Trophoblast cell (in vitro differentiated cells and primary cell): ENCODE data around the gene DAGLB.

Source experiments
- DNase-seq, 2 donors: peaks; one replicate each; pipeline ENCODE4 v3.0.0-alpha.2; 2016
- H2AFZ ChIP-seq: 2 replicates; pipeline ENCODE4 v1.6.1; 2013; ENCODE audit warnings: low read length, moderate library complexity, mild to moderate bottlenecking; ENCODE audit not compliant: insufficient read depth, poor library complexity
- H2AK5ac ChIP-seq: 2 replicates; pipeline ENCODE4 v1.6.1; 2013; ENCODE audit warnings: mild to moderate bottlenecking, low read length
- H2BK120ac ChIP-seq: 2 replicates; pipeline ENCODE4 v1.6.1; 2013; ENCODE audit warnings: low read length, mild to moderate bottlenecking, moderate library complexity; ENCODE audit not compliant: insufficient read depth, poor library complexity
- H2BK12ac ChIP-seq: 2 replicates; pipeline ENCODE4 v1.6.1; 2013; ENCODE audit warnings: mild to moderate bottlenecking, low read length, moderate library complexity
- H2BK5ac ChIP-seq: 2 replicates; pipeline ENCODE4 v1.6.1; 2013; ENCODE audit warnings: low read length, low read depth, moderate library complexity, mild to moderate bottlenecking; ENCODE audit not compliant: poor library complexity
- H3K14ac ChIP-seq: 2 replicates; pipeline ENCODE4 v1.6.1; 2013; ENCODE audit warnings: mild to moderate bottlenecking, low read length
- H3K18ac ChIP-seq: 2 replicates; pipeline ENCODE4 v1.6.1; 2013; ENCODE audit warnings: mild to moderate bottlenecking, low read length
- H3K23ac ChIP-seq: 2 replicates; pipeline ENCODE4 v1.6.1; 2013; ENCODE audit warnings: low read length
- H3K27ac ChIP-seq: 2 replicates; pipeline ENCODE4 v1.5.1; 2013; ENCODE audit warnings: low read depth, mild to moderate bottlenecking, inconsistent platforms, low read length, moderate library complexity
- H3K27me3 ChIP-seq: 2 replicates; pipeline ENCODE4 v1.6.1; 2013; ENCODE audit warnings: inconsistent platforms, mild to moderate bottlenecking, low read length, moderate library complexity; ENCODE audit not compliant: insufficient read depth
- H3K36me3 ChIP-seq, 2 experiments: 1 replicate in 1 of 2; 2 replicates in 1 of 2; pipeline ENCODE4 v1.6.1; 2013; ENCODE audit warnings: low read length in 2 of 2, mild to moderate bottlenecking in 2 of 2, moderate library complexity in 1 of 2; ENCODE audit not compliant: insufficient read depth in 2 of 2, control insufficient read depth in 1 of 2
- H3K4ac ChIP-seq: 2 replicates; pipeline ENCODE4 v1.6.1; 2013; ENCODE audit warnings: low read depth, mild to moderate bottlenecking, low read length, moderate library complexity
- H3K4me1 ChIP-seq, 2 experiments: 1 replicate in 1 of 2; 2 replicates in 1 of 2; pipeline ENCODE4 v1.6.1; 2013; ENCODE audit warnings: low read length in 2 of 2, mild to moderate bottlenecking in 2 of 2, moderate library complexity in 1 of 2; ENCODE audit not compliant: insufficient read depth in 2 of 2, control insufficient read depth in 1 of 2
- H3K4me2 ChIP-seq: 2 replicates; pipeline ENCODE4 v1.6.1; 2013; ENCODE audit warnings: inconsistent platforms, mild to moderate bottlenecking, low read length, moderate library complexity
- H3K4me3 ChIP-seq: 2 replicates; pipeline ENCODE4 v1.5.1; 2013; ENCODE audit warnings: mild to moderate bottlenecking, low read depth, low read length, inconsistent platforms
- H3K79me1 ChIP-seq: one replicate; pipeline ENCODE4 v1.6.1; 2013; ENCODE audit warnings: low read length
- H3K79me2 ChIP-seq: 2 replicates; pipeline ENCODE4 v1.6.1; 2013; ENCODE audit warnings: low read length, mild to moderate bottlenecking; ENCODE audit not compliant: control insufficient read depth, insufficient read depth, poor library complexity
- H3K9ac ChIP-seq: 2 replicates; pipeline ENCODE4 v1.6.1; 2013; ENCODE audit warnings: mild to moderate bottlenecking, low read length
- H3K9me3 ChIP-seq: 2 replicates; pipeline ENCODE4 v1.6.1; 2013; ENCODE audit warnings: low read depth, mild to moderate bottlenecking, control low read depth, inconsistent platforms, low read length; ENCODE audit not compliant: insufficient read depth
- H4K12ac ChIP-seq: 2 replicates; pipeline ENCODE4 v1.6.1; 2013; ENCODE audit warnings: low read depth, mild to moderate bottlenecking, low read length, moderate library complexity
- H4K8ac ChIP-seq: 2 replicates; pipeline ENCODE4 v1.6.1; 2013; ENCODE audit warnings: low read depth, mild to moderate bottlenecking, low read length, moderate library complexity
- H4K91ac ChIP-seq: one replicate; pipeline ENCODE4 v1.6.1; 2013; ENCODE audit warnings: low read depth, mild to moderate bottlenecking, low read length, moderate library complexity
- WGBS: extraction: QIAGEN DNeasy Blood & Tissue Kit; methylation state at CpG from one replicate; pipeline ENCODE4 v1.1.7; 2013; ENCODE audit warnings: missing lambda C conversion rate; ENCODE audit not compliant: insufficient read length, insufficient coverage; ENCODE audit errors: extremely low coverage; 5-methylcytosine and 5-hydroxymethylcytosine counted together

The DAGLB gene

DNA sequence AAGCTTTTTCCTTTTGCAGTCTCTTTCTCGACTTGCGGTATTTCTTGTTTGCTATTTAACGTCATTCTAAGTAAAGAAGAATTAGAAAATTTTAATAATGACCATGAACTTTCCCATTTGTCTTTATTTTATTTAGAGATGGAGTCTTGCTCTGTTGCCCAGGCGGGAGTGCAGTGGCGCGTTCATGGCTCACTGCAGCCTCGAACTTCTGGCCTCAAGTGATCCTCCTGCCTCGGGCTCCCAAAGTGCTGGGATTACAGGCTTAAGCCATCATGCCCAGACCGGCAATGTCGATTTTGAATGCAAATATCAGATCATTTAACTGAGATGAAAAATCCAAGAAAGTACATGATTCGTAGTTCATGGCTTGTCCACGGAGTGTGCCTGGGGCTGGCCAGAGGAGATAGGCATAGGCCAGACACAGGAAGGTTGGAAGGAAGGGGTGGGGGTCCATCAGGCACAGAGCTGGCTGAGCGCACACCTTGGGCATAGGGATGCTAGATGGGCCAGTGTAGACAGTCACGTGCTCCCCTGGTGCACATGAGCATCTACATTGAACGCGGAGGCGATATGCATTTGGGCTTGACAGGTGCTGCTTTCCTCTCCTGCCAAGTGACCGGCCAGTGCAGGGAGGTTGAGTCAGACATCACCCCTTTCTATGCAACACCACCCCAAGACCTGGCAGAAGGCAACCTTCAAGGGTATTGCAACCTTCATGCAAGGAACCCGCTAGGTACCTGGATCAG is 38.9 kb upstream of the DAGLB start:
- Histone ChIP-seq H3K79me1 (peaks cover 14% of the 10 kb centered on the region), H3K23ac (no peak overlapping the region), H4K8ac (no peak overlapping the region), H2AK5ac (no peak overlapping the region), H2BK12ac (no peak overlapping the region), H3K4me3 (no peak overlapping the region), H3K36me3 (no peaks in the 10 kb centered on the region), H3K79me2 (peaks cover 16% of the 10 kb centered on the region), H3K14ac (no peak overlapping the region), H3K4me2 (no peak overlapping the region), H2BK120ac (no peak overlapping the region), H4K91ac (no peak overlapping the region), H3K4me1 (peaks cover 2 to 8% of the 10 kb centered on the region in 2 experiments), H3K4ac (no peak overlapping the region), H3K18ac (no peak overlapping the region), H2BK5ac (no peak overlapping the region), H3K27me3 (no peaks in the 10 kb centered on the region), H3K9me3 (no peaks in the 10 kb centered on the region), H3K9ac (peak overlapping the region; percentile 39), H4K12ac (no peak overlapping the region), H3K27ac (no peak overlapping the region), H2AFZ (no peak overlapping the region)
- WGBS, result no CpG with 5 or more reads among the region's 19 CpGs
- DNase-seq, result no peak

DNA sequence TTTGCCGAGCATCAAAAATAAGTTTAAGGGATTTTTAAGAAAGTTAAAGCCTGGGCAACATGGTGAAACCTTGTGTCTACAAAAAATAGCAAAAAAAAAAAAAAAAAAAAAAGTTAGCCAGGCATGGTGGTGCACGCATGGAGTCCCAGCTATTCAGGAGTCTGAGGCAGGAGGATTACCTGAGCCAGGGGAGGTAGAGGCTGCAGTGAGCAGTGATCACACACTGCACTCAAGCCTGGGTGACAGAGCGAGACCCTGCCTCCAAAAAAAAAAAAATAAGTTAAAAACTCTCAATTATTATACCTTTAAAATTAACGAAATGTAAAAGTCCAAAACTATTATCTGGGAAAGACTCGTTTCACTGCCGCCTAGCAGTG is 35.0 kb upstream of the DAGLB start:
- peak overlapping the region; percentile 71 for H3K4me2 ChIP-seq

DNA sequence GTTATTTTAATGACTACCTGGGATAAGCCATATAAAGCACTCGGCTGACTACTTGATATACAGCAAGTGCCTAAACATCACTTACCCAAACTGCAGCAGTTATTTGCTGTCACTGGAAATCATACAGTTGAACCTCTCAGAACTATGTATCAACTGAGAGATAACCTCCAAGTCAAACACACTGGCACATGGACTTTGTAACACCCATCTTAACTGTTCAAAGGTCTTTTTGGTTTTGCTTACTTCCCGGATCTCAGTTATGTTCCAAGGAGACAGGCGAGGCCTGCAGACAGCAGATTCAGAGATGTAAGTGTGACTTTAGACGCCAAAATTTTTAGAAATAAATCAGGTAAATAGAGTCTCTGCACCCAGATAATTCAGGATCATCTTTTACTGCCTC is 34.6 kb upstream of the DAGLB start:
- DNase-seq, result no peak
- no peak overlapping the region for H3K18ac ChIP-seq
- peak overlapping the region; percentile 41 for H3K4me2 ChIP-seq
- H2BK120ac ChIP-seq, result no peak overlapping the region
- peaks cover 14% of the 10 kb centered on the region for H3K79me1 ChIP-seq
- no peak overlapping the region for H2AFZ ChIP-seq
- peak overlapping the region; percentile 97 for H3K4ac ChIP-seq
- H3K79me2 ChIP-seq, result peaks cover 27% of the 10 kb centered on the region
- no peaks in the 10 kb centered on the region for H3K27me3 ChIP-seq
- H3K4me3 ChIP-seq, result no peak overlapping the region
- H4K8ac ChIP-seq, result no peak overlapping the region
- WGBS, result no CpG with 5 or more reads among the region's 4 CpGs
- H3K27ac ChIP-seq, result no peak overlapping the region
- H3K9me3 ChIP-seq, result no peaks in the 10 kb centered on the region
- no peak overlapping the region for H2BK12ac ChIP-seq
- no peak overlapping the region for H2BK5ac ChIP-seq
- H3K14ac ChIP-seq, result no peak overlapping the region
- H4K91ac ChIP-seq, result no peak overlapping the region
- H3K36me3 ChIP-seq, result peaks cover 13% of the 10 kb centered on the region in 2 experiments
- H2AK5ac ChIP-seq, result no peak overlapping the region
- peaks cover 5 to 12% of the 10 kb centered on the region in 2 experiments for H3K4me1 ChIP-seq
- no peak overlapping the region for H4K12ac ChIP-seq
- H3K9ac ChIP-seq, result no peak overlapping the region
- H3K23ac ChIP-seq, result no peak overlapping the region

More for the DNA sequence above, 35.0 kb upstream of the DAGLB start:
- Histone ChIP-seq H3K23ac (no peak overlapping the region), H2AK5ac (no peak overlapping the region), H4K91ac (no peak overlapping the region), H3K27ac (no peak overlapping the region), H3K4me1 (peaks cover 5 to 12% of the 10 kb centered on the region in 2 experiments), H3K14ac (no peak overlapping the region), H2AFZ (no peak overlapping the region), H3K18ac (no peak overlapping the region), H3K79me1 (peaks cover 14% of the 10 kb centered on the region), H3K36me3 (peaks cover 13% of the 10 kb centered on the region in 2 experiments), H3K9me3 (no peaks in the 10 kb centered on the region), H4K8ac (no peak overlapping the region), H3K4ac (peak overlapping the region; percentile 95), H3K4me3 (peak overlapping the region; percentile 94), H3K27me3 (no peaks in the 10 kb centered on the region), H2BK5ac (no peak overlapping the region), H3K9ac (no peak overlapping the region), H2BK120ac (no peak overlapping the region), H3K79me2 (peaks cover 27% of the 10 kb centered on the region), H2BK12ac (no peak overlapping the region), H4K12ac (no peak overlapping the region)
- WGBS, result 83% methylated on average over 1 of the region's 6 CpGs
- DNase-seq, result no peak

DNA sequence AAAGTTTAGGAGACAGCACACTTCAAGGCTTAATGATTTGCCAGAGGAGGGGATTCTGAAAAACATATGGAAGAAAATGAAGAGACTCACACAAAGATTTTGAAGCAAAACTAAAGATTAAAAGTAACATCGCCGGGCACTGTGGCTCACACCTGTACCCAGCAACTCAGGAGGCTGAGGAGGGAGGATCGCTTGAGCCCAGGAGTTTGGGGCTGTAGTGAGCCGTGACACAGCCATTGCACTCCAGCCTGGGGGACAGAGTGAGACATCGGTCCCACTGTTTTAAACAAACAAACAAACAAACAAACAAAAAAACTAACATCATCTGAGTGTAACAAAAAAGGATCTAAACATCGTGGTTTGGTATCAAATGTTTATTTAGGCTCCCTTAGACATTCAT is 33.7 kb upstream of the DAGLB start:
- Histone ChIP-seq H3K9me3 (no peaks in the 10 kb centered on the region), H2AFZ (no peak overlapping the region), H3K36me3 (peaks cover 15 to 20% of the 10 kb centered on the region in 2 experiments), H3K4me3 (no peak overlapping the region), H2BK120ac (no peak overlapping the region), H4K12ac (no peak overlapping the region), H3K79me2 (peaks cover 33% of the 10 kb centered on the region), H2BK5ac (no peak overlapping the region), H2AK5ac (no peak overlapping the region), H3K27me3 (no peaks in the 10 kb centered on the region), H2BK12ac (no peak overlapping the region), H3K4me1 (peaks cover 5 to 12% of the 10 kb centered on the region in 2 experiments), H3K14ac (no peak overlapping the region), H3K27ac (no peak overlapping the region), H3K18ac (no peak overlapping the region), H3K79me1 (peaks cover 14% of the 10 kb centered on the region), H3K23ac (no peak overlapping the region), H3K4me2 (no peak overlapping the region), H4K8ac (no peak overlapping the region), H4K91ac (no peak overlapping the region), H3K9ac (no peak overlapping the region), H3K4ac (peak overlapping the region; percentile 68)
- no peak for DNase-seq
- no CpG with 5 or more reads among the region's 6 CpGs for WGBS
